Dendritic cell treated with granulocyte-macrophage colony-stimulating factor and Interleukin-4, amounts not matched to agents 40 ng/mL and 50 ng/mL, for 4 days (primary cell): ENCODE data around the gene PREB.

ENCODE experiments used
- H3K27ac Mint-ChIP-seq: one replicate; pipeline ENCODE4 v1.8.0; 2022; ENCODE audit warnings: mild to moderate bottlenecking, mixed read lengths
- H3K27me3 Mint-ChIP-seq: one replicate; pipeline ENCODE4 v1.8.0; 2022; ENCODE audit warnings: mild to moderate bottlenecking, mixed read lengths
- H3K36me3 Mint-ChIP-seq: one replicate; pipeline ENCODE4 v1.8.0; 2022; ENCODE audit warnings: low read depth, mixed read lengths
- H3K4me1 Mint-ChIP-seq: one replicate; pipeline ENCODE4 v1.8.0; 2022; ENCODE audit warnings: low read depth, mixed read lengths
- H3K4me3 Mint-ChIP-seq: one replicate; pipeline ENCODE4 v1.8.0; 2022; ENCODE audit warnings: mild to moderate bottlenecking, moderate library complexity, mixed read lengths
- H3K9me3 Mint-ChIP-seq: one replicate; pipeline ENCODE4 v1.8.0; 2022; ENCODE audit warnings: mixed read lengths
- intact Hi-C: fragments of 100-400 bp; cut with micrococcal nuclease; formaldehyde crosslinking; loops from one replicate; pipeline ENCODE4 v1.15.0; 2022

The PREB gene

DNA sequence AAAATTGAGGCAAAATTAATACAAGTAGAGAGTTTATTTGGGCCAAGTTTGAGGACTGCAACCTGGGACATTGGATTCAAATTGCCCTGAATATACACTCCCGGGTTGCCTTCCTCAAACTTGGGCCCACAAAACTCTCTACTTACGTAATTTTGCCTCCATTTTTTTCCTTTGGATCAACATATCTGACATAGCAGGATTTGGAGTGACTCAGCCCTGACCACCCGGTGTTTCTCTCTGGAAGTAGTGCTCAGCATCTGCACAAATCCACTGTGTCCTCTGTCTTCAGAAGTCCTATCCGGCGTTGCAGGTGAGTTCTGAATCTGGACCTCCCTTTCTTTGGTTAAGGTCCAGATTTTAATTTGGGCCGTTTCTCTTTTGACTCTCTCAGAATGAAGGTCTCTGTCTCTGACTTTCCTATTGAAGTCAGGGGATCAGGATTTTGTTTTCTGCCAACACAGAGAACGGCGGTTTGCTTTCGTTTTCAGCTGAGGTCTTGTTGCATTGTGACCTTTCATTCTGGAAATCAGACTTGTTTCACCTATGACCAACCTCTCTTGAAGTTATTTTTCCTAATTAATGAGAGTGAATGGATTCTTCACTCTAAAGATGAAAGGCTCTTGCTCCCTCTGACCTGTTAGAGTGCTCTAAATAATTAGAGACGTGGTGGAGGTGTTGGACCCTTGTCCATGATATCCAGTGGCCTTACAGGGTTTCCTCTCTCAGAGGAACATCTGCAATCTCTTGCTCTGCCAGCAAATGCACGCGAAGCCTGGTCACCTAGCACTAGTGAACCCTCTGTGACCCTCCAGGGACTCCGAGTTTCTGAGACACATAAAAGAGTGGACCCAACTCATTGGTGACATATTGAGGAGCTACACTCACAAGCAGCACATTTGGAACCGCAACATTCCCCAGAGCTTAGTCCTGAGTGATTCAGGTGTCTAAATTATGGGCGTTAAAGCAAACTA is 28.0 kb upstream of the PREB start:
- no peak overlapping the region for H3K27ac Mint-ChIP-seq
- no peak overlapping the region for H3K4me3 Mint-ChIP-seq
- H3K4me1 Mint-ChIP-seq: no peaks in the 10 kb centered on the region
- no peaks in the 10 kb centered on the region for H3K27me3 Mint-ChIP-seq
- no peaks in the 10 kb centered on the region for H3K36me3 Mint-ChIP-seq
- intact Hi-C loops: no loop called here
- H3K9me3 Mint-ChIP-seq: no peaks in the 10 kb centered on the region

DNA sequence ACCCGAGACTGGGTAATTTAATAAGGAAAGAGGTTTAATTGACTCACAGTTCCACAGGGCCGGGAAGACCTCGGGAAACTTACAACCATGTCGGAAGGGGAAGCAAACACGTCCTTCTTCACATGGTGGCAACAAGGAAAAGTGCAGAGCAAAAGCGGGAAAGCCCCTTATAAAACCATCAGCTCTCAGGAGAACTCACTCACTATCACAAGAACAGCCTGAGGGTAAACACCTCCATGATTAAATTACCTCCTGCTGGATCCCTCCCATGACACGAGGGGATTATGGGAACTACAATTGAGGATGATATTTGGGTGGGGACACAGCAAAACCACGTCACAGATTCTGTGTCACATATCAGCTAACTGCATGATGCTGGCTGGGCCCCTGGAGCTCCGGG is 25.8 kb upstream of the PREB start:
- H3K9me3 Mint-ChIP-seq: no peaks in the 10 kb centered on the region
- no peaks in the 10 kb centered on the region for H3K36me3 Mint-ChIP-seq
- peaks cover 5% of the 10 kb centered on the region for H3K4me1 Mint-ChIP-seq
- no peak overlapping the region for H3K27ac Mint-ChIP-seq
- H3K4me3 Mint-ChIP-seq: no peak overlapping the region
- H3K27me3 Mint-ChIP-seq: no peaks in the 10 kb centered on the region
- intact Hi-C loops: no loop called here

DNA sequence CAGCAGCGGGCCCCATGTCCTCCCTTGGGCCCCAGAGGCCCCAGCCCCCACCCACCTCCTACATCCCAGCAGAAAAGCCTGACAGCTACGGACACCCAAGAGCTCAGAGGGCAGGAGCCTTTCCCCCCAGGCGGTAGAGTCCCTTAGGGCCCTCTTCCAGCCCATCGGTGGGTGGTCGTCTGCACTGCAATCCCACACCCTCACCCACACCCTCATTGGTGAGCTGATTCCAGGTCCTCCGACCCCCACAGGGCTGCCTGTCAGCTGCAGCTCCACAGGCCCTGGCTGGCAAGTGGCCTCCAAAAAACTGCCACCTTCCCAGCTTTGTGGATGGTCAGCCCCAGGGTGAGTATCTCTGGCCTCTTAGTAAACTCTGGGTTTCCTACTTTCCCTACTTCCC is 24.8 kb upstream of the PREB start:
- Mint-ChIP-seq H3K4me3 (no peak overlapping the region), H3K4me1 (peaks cover 5% of the 10 kb centered on the region), H3K36me3 (no peaks in the 10 kb centered on the region), H3K27me3 (no peaks in the 10 kb centered on the region), H3K27ac (no peak overlapping the region), H3K9me3 (no peaks in the 10 kb centered on the region)
- intact Hi-C loops: no loop called here

DNA sequence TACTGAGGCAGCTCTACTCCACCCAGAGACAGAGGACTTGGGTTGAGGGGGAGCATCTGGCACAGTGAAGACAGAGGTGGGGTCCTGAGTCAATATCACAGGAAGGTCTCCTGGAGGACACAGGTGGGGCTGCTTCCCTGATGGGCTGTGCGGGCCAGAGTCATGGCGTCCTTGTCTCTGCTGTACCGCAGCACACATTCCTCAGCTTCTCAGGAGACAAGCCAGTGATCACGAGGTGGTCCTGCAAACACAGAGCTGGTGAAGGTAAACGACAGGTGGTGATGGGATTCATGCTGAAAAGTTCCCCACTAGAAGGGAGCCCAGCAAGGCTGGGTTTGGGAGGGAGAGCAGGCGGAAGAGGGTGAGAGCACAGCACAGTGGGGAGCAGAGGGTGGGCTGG is 24.0 kb upstream of the PREB start:
- Mint-ChIP-seq H3K4me1 (peaks cover 5% of the 10 kb centered on the region), H3K36me3 (no peaks in the 10 kb centered on the region), H3K27ac (no peak overlapping the region), H3K27me3 (no peaks in the 10 kb centered on the region), H3K4me3 (no peak overlapping the region), H3K9me3 (no peaks in the 10 kb centered on the region)
- intact Hi-C loops: no loop called here

DNA sequence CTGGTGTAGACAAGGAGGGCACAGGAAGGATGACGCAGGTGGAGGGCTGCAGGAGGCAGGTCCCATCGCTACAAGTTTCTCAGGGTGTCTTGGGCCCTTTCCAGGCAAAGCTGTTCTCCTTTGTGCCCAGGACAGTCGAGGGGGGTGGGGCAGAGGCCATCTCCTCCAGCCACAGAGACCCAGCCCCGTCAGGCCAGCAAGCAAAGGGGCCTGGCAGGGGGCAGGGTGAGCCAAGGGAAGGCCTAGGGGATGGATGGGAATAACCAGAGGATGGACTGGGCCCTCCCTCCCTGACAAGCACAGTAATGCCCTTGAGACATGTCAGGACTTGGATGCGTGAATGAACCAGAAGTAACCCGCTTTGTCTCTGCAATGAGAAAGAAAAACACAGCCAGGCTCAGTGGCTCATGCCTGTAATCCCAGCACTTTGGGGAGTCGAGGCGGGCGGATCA is 20.7 kb upstream of the PREB start:
- Mint-ChIP-seq H3K9me3 (no peaks in the 10 kb centered on the region), H3K27ac (no peak overlapping the region), H3K4me3 (no peak overlapping the region), H3K27me3 (peaks cover 1% of the 10 kb centered on the region), H3K4me1 (peaks cover 12% of the 10 kb centered on the region), H3K36me3 (no peaks in the 10 kb centered on the region)
- intact Hi-C loops: no loop called here

DNA sequence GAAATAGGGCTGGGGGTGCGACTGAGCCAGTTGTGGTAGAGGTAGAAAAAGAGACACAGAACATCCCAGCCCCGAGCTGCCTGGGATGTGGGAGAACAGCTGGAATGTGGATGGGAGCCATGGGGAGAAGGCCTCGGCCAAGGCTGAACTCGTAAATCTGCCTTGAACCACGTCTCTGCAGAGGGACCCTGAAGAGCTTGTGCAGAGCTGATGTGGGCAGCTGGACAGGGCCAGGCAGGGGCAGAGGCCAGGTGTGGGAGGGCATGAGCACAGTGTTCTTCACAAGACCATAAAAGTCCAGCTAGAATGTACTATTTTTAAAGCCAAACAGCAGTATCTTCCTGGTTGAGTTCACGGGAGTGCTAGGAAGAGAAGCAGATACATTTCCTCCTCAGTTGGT is 20.1 kb upstream of the PREB start:
- no peak overlapping the region for H3K4me3 Mint-ChIP-seq
- no peaks in the 10 kb centered on the region for H3K9me3 Mint-ChIP-seq
- H3K27ac Mint-ChIP-seq: no peak overlapping the region
- intact Hi-C loops: no loop called here
- H3K27me3 Mint-ChIP-seq: peaks cover 1% of the 10 kb centered on the region
- peaks cover 12% of the 10 kb centered on the region for H3K4me1 Mint-ChIP-seq
- no peaks in the 10 kb centered on the region for H3K36me3 Mint-ChIP-seq

DNA sequence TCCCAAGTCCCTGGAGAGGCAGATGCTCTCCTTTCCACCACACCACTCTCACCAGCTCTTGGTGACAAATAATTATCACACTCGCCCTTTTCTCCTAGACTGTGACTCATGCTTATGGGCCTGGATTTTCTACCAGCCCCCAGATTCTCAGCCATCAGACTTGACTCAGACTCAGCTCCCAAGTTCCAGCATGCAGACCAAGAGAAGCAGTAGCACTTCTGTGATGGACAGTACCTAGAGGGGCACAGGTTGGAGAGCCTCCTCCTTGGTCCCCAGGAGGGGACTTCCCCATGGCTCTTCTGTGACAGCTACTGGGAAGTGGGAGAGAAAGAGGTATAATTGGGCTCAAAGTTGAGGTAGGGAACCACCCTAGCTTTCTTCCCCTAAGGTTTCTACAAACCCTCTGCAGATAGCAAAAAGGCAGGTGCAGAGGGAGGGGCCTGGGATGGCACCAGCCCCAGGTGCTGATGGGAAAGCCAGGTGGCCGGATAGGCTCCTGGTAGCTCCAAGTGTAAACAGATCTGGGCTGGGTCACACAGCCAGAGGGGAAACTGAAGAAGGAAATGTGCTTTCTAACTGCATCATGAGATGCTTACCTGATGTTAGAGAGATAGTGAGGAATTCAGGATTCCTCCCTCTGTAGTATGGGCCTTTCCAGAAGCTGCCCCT is 18.5 kb upstream of the PREB start:
- H3K27me3 Mint-ChIP-seq: peaks cover 3% of the 10 kb centered on the region
- H3K9me3 Mint-ChIP-seq: no peaks in the 10 kb centered on the region
- intact Hi-C loops: no loop called here
- H3K4me3 Mint-ChIP-seq: no peak overlapping the region
- H3K27ac Mint-ChIP-seq: no peak overlapping the region
- H3K36me3 Mint-ChIP-seq: no peaks in the 10 kb centered on the region
- peaks cover 12% of the 10 kb centered on the region for H3K4me1 Mint-ChIP-seq

DNA sequence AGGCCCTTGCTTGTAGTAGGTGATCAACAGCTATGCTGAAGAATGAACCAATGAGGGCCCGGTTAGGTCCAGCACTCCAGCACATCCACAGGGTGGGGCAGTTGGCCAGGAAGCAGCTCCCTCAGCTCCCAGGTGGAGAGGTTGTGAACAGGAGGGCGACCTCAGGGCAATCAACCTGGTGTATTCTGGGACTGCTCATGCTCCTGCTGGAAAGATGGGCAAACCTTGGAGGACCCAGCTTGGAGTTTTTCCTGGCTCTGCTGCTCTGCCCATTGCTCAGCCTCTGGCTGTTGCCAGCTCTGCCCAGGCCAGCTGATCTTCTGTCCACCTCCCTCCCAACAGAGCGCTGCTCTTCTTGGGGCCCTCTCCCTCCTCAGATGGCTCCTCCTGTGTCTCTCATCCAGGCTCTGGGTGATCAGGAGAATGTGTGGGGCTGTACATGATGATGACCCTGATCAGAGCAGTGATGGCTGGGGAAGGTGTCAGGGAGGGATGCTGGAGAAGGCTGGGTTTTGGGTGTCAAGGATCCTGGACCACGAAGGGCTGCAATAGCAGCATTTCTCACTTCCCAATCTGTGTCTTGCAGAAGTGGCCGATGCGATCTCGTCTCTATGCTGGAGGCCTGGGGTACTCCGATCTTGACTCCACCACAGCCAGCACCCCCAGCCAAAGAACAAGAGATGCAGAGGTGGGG is 17.8 kb upstream of the PREB start:
- no peaks in the 10 kb centered on the region for H3K9me3 Mint-ChIP-seq
- peaks cover 12% of the 10 kb centered on the region for H3K4me1 Mint-ChIP-seq
- intact Hi-C loops: no loop called here
- H3K4me3 Mint-ChIP-seq: no peak overlapping the region
- peaks cover 3% of the 10 kb centered on the region for H3K27me3 Mint-ChIP-seq
- H3K27ac Mint-ChIP-seq: no peak overlapping the region
- no peaks in the 10 kb centered on the region for H3K36me3 Mint-ChIP-seq

DNA sequence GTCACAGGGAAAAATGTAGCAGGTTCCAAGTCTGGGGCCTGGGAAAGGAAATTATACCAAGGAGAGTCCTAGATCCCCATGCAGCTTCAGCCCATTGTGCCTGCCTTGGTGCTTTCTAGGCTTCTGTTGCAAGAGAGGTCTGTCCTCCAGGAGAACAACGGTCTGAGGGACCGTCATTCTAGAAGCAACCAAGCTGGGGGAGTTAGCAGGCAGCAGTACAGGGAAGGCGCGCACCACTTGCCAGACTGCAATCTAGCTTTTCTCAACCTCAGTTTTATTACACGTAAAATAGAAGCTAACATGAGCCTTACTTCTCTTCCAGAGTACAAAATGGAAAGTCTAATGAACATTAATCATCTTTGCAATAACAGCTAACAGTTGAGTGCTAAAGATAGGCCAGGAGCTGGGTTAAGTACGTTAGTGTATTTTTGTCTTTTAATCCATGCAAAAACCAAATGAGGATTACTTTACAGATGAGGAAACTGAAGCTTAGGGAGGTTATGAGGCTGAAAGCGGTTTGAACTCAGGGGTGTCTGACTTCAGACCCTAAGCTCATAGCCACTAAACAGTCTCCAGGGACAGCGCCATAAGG is 16.3 kb upstream of the PREB start:
- Mint-ChIP-seq H3K36me3 (no peaks in the 10 kb centered on the region), H3K27me3 (peaks cover 3% of the 10 kb centered on the region), H3K27ac (no peak overlapping the region), H3K9me3 (no peaks in the 10 kb centered on the region), H3K4me1 (peaks cover 6% of the 10 kb centered on the region), H3K4me3 (no peak overlapping the region)
- intact Hi-C loops: no loop called here

DNA sequence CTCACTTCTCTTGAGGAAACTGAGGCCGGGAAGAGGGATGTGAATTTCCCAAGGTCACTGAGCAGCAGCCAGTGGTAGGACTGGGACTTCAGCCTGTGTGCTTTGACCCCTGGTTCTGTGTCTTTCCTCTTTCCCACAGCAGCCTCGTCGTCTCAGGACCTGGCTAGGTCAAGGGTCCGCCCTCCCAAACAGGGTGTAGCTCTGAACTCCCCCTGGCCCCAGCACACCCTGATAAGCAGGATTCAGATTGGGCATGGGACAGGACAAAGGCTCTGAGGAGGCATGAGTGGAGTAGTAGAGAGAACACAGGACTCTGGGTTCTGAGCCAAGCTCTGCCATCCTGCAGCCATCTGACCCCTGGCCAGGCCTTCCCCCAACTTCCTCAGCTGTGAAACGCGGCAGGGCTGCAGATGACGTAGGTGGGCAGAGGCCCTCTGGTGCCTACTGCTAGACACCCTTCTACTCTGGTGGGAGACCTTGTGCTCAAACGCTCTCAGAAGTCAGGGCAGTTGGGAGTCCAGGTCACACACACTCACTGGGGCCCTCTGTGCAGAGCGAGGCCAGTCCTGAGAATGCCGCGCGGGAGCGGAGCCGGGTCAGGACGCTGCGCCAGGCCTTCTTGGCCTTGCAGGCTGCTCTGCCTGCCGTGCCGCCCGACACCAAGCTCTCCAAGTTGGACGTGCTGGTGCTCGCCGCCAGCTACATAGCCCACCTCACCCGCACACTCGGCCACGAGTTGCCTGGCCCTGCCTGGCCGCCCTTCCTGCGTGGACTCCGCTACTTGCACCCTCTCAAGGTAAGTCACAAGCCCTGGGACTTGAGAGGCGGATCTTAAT is 15.4 kb upstream of the PREB start:
- Mint-ChIP-seq H3K4me1 (peaks cover 6% of the 10 kb centered on the region), H3K36me3 (no peaks in the 10 kb centered on the region)
- intact Hi-C loops: no loop called here

DNA sequence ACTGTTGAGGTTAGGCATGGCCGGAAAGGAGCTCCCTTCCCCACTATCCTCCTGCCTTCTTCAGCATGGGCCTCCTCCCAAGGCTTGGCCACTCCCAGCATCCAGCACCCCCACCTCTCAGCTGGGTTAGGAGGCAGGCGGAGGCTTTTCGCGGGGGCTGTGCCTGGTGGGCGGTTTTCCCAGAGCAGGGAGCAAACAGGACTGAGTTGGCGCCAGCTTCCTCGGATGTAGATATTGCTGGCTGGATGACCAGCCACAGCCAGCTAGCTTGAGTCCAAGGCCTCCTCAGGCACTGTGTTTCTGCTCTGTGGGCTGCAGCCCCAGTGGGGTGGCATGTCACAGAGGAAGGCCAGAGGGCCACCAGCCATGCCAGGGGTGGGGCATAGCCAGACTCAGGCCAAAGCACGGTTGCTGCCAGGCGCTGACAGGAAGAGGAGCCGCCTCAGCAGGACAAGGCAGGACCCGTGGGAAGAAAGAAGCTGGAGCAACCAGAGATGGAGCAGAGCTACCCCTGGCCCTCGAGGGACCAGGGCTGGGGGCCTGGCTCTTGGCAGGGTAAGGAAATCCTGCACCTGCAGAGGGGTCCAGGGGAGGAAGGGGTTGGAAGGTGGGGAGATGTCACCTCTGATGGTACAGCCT is 14.5 kb upstream of the PREB start, which contains the start of gene TCF23:
Gene TCF23 (plus strand): TSS at position 204 of the 639 bp plus-strand sequence. CDS start 130 bp downstream, at position 334.
- intact Hi-C loops: no loop called here
- peaks cover 6% of the 10 kb centered on the region for H3K4me1 Mint-ChIP-seq
- H3K9me3 Mint-ChIP-seq: no peaks in the 10 kb centered on the region
- H3K4me3 Mint-ChIP-seq: no peak within 1 kb of the TSS
- H3K27ac Mint-ChIP-seq: no peak within 1 kb of the TSS
- H3K36me3 Mint-ChIP-seq: no peaks in the 10 kb centered on the region
- peaks cover 9% of the 10 kb centered on the region for H3K27me3 Mint-ChIP-seq

More for the DNA sequence above, 15.4 kb upstream of the PREB start:
- H3K9me3 Mint-ChIP-seq: no peaks in the 10 kb centered on the region
- H3K4me3 Mint-ChIP-seq: no peak overlapping the region
- H3K27me3 Mint-ChIP-seq: peaks cover 3% of the 10 kb centered on the region
- no peak overlapping the region for H3K27ac Mint-ChIP-seq

DNA sequence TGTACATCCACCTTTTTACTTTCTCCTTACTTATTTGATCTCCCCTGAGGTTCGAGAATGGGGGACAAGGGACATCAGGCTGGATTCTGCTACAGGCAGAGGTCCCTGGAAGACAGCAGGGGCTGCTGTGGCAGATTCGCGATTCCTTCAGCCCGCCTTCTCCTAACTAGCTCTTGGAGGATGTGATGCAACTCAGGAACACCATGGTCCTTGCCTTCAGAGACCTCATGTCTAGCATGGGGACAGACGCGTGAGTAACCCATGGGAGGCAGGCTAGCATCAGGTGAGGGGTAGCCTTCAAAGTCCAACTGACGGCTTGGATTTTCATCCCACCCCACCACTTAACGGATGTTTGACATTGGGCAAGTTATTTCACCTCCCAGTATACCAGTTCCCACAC is 13.5 kb upstream of the PREB start:
- peaks cover 6% of the 10 kb centered on the region for H3K4me1 Mint-ChIP-seq
- no peak overlapping the region for H3K27ac Mint-ChIP-seq
- no peaks in the 10 kb centered on the region for H3K36me3 Mint-ChIP-seq
- H3K27me3 Mint-ChIP-seq: peaks cover 12% of the 10 kb centered on the region
- no peaks in the 10 kb centered on the region for H3K9me3 Mint-ChIP-seq
- H3K4me3 Mint-ChIP-seq: no peak overlapping the region
- intact Hi-C loops: no loop called here

DNA sequence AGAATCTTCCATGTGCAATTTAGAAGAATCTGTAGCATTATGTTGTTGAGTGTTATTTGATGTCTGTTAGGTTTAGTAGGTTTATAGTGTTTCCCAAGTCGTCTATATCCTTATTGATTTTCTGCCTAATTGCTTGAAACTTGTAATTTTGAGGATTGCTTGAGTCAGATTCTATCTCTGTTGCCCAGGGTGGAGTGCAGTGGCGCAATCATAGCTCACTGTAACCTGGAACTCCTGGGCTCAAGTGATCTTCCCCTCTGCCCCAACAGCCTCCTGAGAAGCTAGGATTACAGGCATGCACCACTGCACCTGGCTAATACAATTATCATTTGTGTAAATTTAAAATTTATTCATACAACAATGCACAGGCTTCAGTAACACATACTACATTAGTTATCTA is 11.2 kb upstream of the PREB start:
- Mint-ChIP-seq H3K36me3 (no peaks in the 10 kb centered on the region), H3K27me3 (peaks cover 12% of the 10 kb centered on the region), H3K27ac (no peak overlapping the region), H3K9me3 (no peaks in the 10 kb centered on the region), H3K4me3 (no peak overlapping the region), H3K4me1 (no peaks in the 10 kb centered on the region)
- intact Hi-C loops: no loop called here
